ENCODE measurements around the gene SNF8. TPM values are rescaled to one million over a fixed set of nuclear protein-coding genes. Genes with fewer than 3 reads are reported as not detected.

SNF8 gene
- total RNA-seq, 1 donor from 2014 or later = 142 TPM

- no peaks in the 10 kb centered on the region for H3K36me3 ChIP-seq (ENCODE audit: control insufficient read depth, insufficient read depth, low read length)
- TF ChIP-seq CTCF (IDR thresholded peaks at IDR 0.05; ENCODE audit: insufficient read depth, low read length, poor library complexity, severe bottlenecking) = no peak
- peaks cover 13% of the 10 kb centered on the region for H3K27me3 ChIP-seq (ENCODE audit: control insufficient read depth, insufficient read depth, low read length)
- DNase-seq (ENCODE audit: low read depth) = no peak
- no peak overlapping the region for H3K4me3 ChIP-seq (ENCODE audit: low read depth, low read length)
Observed at GRCh38 chr17:48989100-48989499, 44.5 kb upstream of the SNF8 start.

GRCh38 chr17:48985436-48986245, 41.0 kb upstream of the SNF8 start:
- DNase-seq (ENCODE audit: low read depth) = no peak
- peaks cover 9% of the 10 kb centered on the region for H3K27me3 ChIP-seq (ENCODE audit: control insufficient read depth, insufficient read depth, low read length)
- H3K4me3 ChIP-seq (ENCODE audit: low read depth, low read length) = no peak overlapping the region
- no peaks in the 10 kb centered on the region for H3K36me3 ChIP-seq (ENCODE audit: control insufficient read depth, insufficient read depth, low read length)
- no peak for TF ChIP-seq CTCF (IDR thresholded peaks at IDR 0.05; ENCODE audit: insufficient read depth, low read length, poor library complexity, severe bottlenecking)

GRCh38 chr17:48981927-48982539, 37.4 kb upstream of the SNF8 start:
- Histone ChIP-seq H3K36me3 (ENCODE audit: control insufficient read depth, insufficient read depth, low read length) (no peaks in the 10 kb centered on the region), H3K4me3 (ENCODE audit: low read depth, low read length) (no peak overlapping the region), H3K27me3 (ENCODE audit: control insufficient read depth, insufficient read depth, low read length) (peaks cover 4% of the 10 kb centered on the region)
- no peak for DNase-seq (ENCODE audit: low read depth)
- no peak for TF ChIP-seq CTCF (IDR thresholded peaks at IDR 0.05; ENCODE audit: insufficient read depth, low read length, poor library complexity, severe bottlenecking)

GRCh38 chr17:48973806-48974205, 29.2 kb upstream of the SNF8 start:
- Histone ChIP-seq H3K4me3 (ENCODE audit: low read depth, low read length) (no peak overlapping the region), H3K27me3 (ENCODE audit: control insufficient read depth, insufficient read depth, low read length) (no peaks in the 10 kb centered on the region), H3K36me3 (ENCODE audit: control insufficient read depth, insufficient read depth, low read length) (no peaks in the 10 kb centered on the region)
- DNase-seq (ENCODE audit: low read depth) = no peak
- no peak for TF ChIP-seq CTCF (IDR thresholded peaks at IDR 0.05; ENCODE audit: insufficient read depth, low read length, poor library complexity, severe bottlenecking)

- no peaks in the 10 kb centered on the region for H3K36me3 ChIP-seq (ENCODE audit: control insufficient read depth, insufficient read depth, low read length)
- H3K27me3 ChIP-seq (ENCODE audit: control insufficient read depth, insufficient read depth, low read length) = no peaks in the 10 kb centered on the region
- no peak for TF ChIP-seq CTCF (IDR thresholded peaks at IDR 0.05; ENCODE audit: insufficient read depth, low read length, poor library complexity, severe bottlenecking)
- no peak for DNase-seq (ENCODE audit: low read depth)
- no peak overlapping the region for H3K4me3 ChIP-seq (ENCODE audit: low read depth, low read length)
Observed at GRCh38 chr17:48972749-48973097, 28.1 kb upstream of the SNF8 start.

All from kidney epithelial cell (primary cell).